GM12801 (cell line): ENCODE measurements around the gene KCNK3.

Experiments used
- CTCF ChIP-seq: IDR thresholded peaks from one replicate; pipeline ENCODE4 v1.5.1; 2011; ENCODE audit warnings: control low read depth; ENCODE audit not compliant: insufficient read length; ENCODE audit errors: extremely low read depth

KCNK3 gene

GRCh38 chr2:26730549-26731344, 38.2 kb downstream of the KCNK3 start:
- TF ChIP-seq CTCF: no peak

GRCh38 chr2:26731714-26732113, 39.2 kb downstream of the KCNK3 start:
- no peak for TF ChIP-seq CTCF

- TF ChIP-seq CTCF: no peak
Measured at GRCh38 chr2:26732446-26732845, 39.9 kb downstream of the KCNK3 start.

- no peak for TF ChIP-seq CTCF
Measured at GRCh38 chr2:26733413-26733812, 40.9 kb downstream of the KCNK3 start.

- TF ChIP-seq CTCF: no peak
Measured at GRCh38 chr2:26735097-26735496, 42.6 kb downstream of the KCNK3 start.

GRCh38 chr2:26735883-26736588, 43.5 kb downstream of the KCNK3 start:
- no peak for TF ChIP-seq CTCF

- no peak for TF ChIP-seq CTCF
Measured at GRCh38 chr2:26737221-26737620, 44.7 kb downstream of the KCNK3 start.
